ENCODE measurements around the gene OSM. TPM values are rescaled to one million over a fixed set of nuclear protein-coding genes. Genes with fewer than 3 reads are reported as not detected.

The OSM gene
- total RNA-seq (ENCODE audit: unreplicated experiment): not detected
- long read RNA-seq: 0 reads

DNA sequence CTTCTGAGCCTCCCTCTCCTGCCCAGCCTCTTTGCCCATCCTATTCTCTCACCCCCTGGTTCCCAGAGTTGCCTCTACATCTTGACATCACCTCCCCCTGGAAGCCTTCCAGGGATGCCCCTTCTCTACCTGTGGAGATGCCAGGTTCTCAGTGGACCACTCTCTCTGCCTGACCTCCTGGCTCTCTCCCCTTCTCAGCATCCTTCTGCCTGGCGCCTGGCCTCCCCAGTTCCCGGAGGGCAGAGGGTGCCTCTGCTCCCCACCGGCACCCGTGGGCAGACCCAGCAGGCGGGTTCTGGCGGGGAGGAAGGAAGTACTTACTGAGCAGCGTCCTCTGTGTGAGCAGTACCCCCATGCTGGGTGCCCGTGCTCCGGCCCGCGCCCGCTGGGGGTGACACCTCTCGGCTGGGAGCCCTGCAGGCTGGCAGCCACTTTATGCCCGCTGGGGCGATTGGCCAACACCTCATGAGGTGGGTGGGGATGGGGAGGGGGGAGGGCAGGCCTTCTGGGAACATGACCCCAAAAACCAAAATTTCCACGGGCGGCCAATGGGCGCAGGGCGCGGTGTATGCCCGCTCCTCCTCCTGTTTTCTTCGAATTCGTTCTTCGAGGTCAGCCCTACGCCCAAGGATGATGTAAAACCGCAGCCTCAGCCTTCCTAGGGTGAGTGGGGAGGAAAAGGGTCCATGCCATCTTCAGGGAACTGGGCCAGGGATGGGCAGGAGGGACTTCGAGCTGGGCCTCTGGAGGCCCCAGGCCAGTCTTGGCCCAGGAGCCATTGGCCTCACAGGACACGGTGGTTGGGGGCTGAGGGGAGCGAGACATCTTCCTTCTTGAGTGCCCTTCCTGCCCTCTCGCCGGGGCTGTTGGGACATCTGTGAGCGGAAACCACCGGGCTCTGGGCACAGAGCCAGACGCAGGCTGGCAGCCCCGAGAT lies at the start of gene OSM:
Gene OSM, minus strand, starts transcription at position 407 of the 937 bp plus-strand sequence. Its CDS starts 52 bp downstream, at position 355.
- Mint-ChIP-seq H3K9me3 (ENCODE audit: unreplicated experiment) (no peaks in the 10 kb centered on the region), H3K27ac (ENCODE audit: unreplicated experiment) (no peak within 1 kb of the TSS), H3K4me3 (ENCODE audit: unreplicated experiment) (no peak within 1 kb of the TSS), H3K27me3 (ENCODE audit: unreplicated experiment) (peaks cover 7% of the 10 kb centered on the region), H3K4me1 (ENCODE audit: unreplicated experiment) (no peaks in the 10 kb centered on the region), H3K36me3 (ENCODE audit: low read depth, unreplicated experiment) (no peaks in the 10 kb centered on the region)
- TF ChIP-seq, protein P1, sequence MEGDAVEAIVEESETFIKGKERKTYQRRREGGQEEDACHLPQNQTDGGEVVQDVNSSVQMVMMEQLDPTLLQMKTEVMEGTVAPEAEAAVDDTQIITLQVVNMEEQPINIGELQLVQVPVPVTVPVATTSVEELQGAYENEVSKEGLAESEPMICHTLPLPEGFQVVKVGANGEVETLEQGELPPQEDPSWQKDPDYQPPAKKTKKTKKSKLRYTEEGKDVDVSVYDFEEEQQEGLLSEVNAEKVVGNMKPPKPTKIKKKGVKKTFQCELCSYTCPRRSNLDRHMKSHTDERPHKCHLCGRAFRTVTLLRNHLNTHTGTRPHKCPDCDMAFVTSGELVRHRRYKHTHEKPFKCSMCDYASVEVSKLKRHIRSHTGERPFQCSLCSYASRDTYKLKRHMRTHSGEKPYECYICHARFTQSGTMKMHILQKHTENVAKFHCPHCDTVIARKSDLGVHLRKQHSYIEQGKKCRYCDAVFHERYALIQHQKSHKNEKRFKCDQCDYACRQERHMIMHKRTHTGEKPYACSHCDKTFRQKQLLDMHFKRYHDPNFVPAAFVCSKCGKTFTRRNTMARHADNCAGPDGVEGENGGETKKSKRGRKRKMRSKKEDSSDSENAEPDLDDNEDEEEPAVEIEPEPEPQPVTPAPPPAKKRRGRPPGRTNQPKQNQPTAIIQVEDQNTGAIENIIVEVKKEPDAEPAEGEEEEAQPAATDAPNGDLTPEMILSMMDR (IDR thresholded peaks at IDR 0.05; ENCODE audit: unreplicated experiment): no peak
- DNase-seq (ENCODE audit: low spot score): no peak

- DNase-seq (ENCODE audit: low spot score): no peak
- H3K4me3 Mint-ChIP-seq (ENCODE audit: unreplicated experiment): no peak overlapping the region
- no peaks in the 10 kb centered on the region for H3K36me3 Mint-ChIP-seq (ENCODE audit: low read depth, unreplicated experiment)
- H3K27me3 Mint-ChIP-seq (ENCODE audit: unreplicated experiment): peaks cover 3% of the 10 kb centered on the region
- H3K9me3 Mint-ChIP-seq (ENCODE audit: unreplicated experiment): no peaks in the 10 kb centered on the region
- no peak overlapping the region for H3K27ac Mint-ChIP-seq (ENCODE audit: unreplicated experiment)
- TF ChIP-seq, protein P1 (IDR thresholded peaks at IDR 0.05; ENCODE audit: unreplicated experiment): no peak
- peaks cover 7% of the 10 kb centered on the region for H3K4me1 Mint-ChIP-seq (ENCODE audit: unreplicated experiment)
Observed at GRCh38 chr22:30315962-30316576, 49.4 kb upstream of the OSM start.

- TF ChIP-seq, protein P1 (IDR thresholded peaks at IDR 0.05; ENCODE audit: unreplicated experiment): no peak
- peaks cover 13% of the 10 kb centered on the region for H3K4me1 Mint-ChIP-seq (ENCODE audit: unreplicated experiment)
- H3K36me3 Mint-ChIP-seq (ENCODE audit: low read depth, unreplicated experiment): no peaks in the 10 kb centered on the region
- no peak for DNase-seq (ENCODE audit: low spot score)
- H3K27ac Mint-ChIP-seq (ENCODE audit: unreplicated experiment): no peak overlapping the region
- H3K27me3 Mint-ChIP-seq (ENCODE audit: unreplicated experiment): peaks cover 3% of the 10 kb centered on the region
- no peaks in the 10 kb centered on the region for H3K9me3 Mint-ChIP-seq (ENCODE audit: unreplicated experiment)
- no peak overlapping the region for H3K4me3 Mint-ChIP-seq (ENCODE audit: unreplicated experiment)
Observed at GRCh38 chr22:30314915-30315314, 48.3 kb upstream of the OSM start.

GRCh38 chr22:30313527-30314363 lies 47.1 kb upstream of the OSM start:
- peaks cover 3% of the 10 kb centered on the region for H3K27me3 Mint-ChIP-seq (ENCODE audit: unreplicated experiment)
- TF ChIP-seq, protein P1 (IDR thresholded peaks at IDR 0.05; ENCODE audit: unreplicated experiment): no peak

More at GRCh38 chr22:30313527-30314363, 47.1 kb upstream of the OSM start:
- Mint-ChIP-seq H3K36me3 (ENCODE audit: low read depth, unreplicated experiment) (no peaks in the 10 kb centered on the region), H3K9me3 (ENCODE audit: unreplicated experiment) (no peaks in the 10 kb centered on the region), H3K27ac (ENCODE audit: unreplicated experiment) (no peak overlapping the region), H3K4me3 (ENCODE audit: unreplicated experiment) (no peak overlapping the region), H3K4me1 (ENCODE audit: unreplicated experiment) (peaks cover 13% of the 10 kb centered on the region)
- DNase-seq (ENCODE audit: low spot score): no peak

Measured in endothelial cell (in vitro differentiated cells).